B cell (primary cell): ENCODE measurements around the gene MEGF11. TPM values are rescaled to one million over a fixed set of nuclear protein-coding genes. Genes with fewer than 3 reads are reported as not detected.

Experiments used
- ATAC-seq: fragments of 200-7000 bp; cut with Tn5 transposase; one replicate; pipeline ENCODE4 v1.10.0; 2021; ENCODE audit warnings: low read depth, mild to moderate bottlenecking, moderate number of reproducible peaks, moderate library complexity
- CTCF ChIA-PET: fragments of 350-600 bp; sonication (Branson Sonifier 250); formaldehyde crosslinking; loops from one replicate; lab custom pipeline; 2021; ENCODE audit warnings: antibody characterized with exemption, inconsistent platforms; lab: Charles Lee
- POLR2A ChIA-PET: fragments of 350-600 bp; sonication (Branson Sonifier 250); formaldehyde crosslinking; loops from one replicate; lab custom pipeline; 2021; ENCODE audit warnings: antibody characterized with exemption; lab: Charles Lee
- DNase-seq: peaks from one replicate; pipeline ENCODE4 v3.0.0; 2013
- H2AFZ ChIP-seq: 2 replicates; pipeline ENCODE4 v1.6.1; 2012; ENCODE audit warnings: mild to moderate bottlenecking, low read depth, low read length; ENCODE audit not compliant: insufficient read depth, poor library complexity, severe bottlenecking
- H3K27ac ChIP-seq, 2 donors: 1 replicate in 1 of 2; 2 replicates in 1 of 2; pipeline ENCODE4 v1.5.1; 2012 to 2013; ENCODE audit warnings: low read length in 2 of 2, mild to moderate bottlenecking in 2 of 2, moderate library complexity in 1 of 2
- H3K27me3 ChIP-seq, 4 experiments: fragments of 200-600 bp in 1 of 4; sonication (generic) in 1 of 4; replicated peaks in 1 of 4; 1 replicate in 2 of 4; 2 replicates in 2 of 4; pipeline versions ENCODE4 v1.6.1 to v1.7.0; 2013 to 2016; ENCODE audit warnings: low read length in 3 of 4, mild to moderate bottlenecking in 2 of 4, mixed read lengths in 1 of 4, moderate library complexity in 1 of 4; ENCODE audit not compliant: insufficient read depth in 4 of 4, control insufficient read depth in 3 of 4; ENCODE audit errors: control extremely low read depth in 1 of 4
- H3K36me3 ChIP-seq, 2 experiments: replicated peaks in 1 of 2; 1 replicate in 1 of 2; 2 replicates in 1 of 2; pipeline versions ENCODE4 v1.6.1 to v1.7.1; 2013; ENCODE audit warnings: low read length in 1 of 2; ENCODE audit not compliant: insufficient read depth in 2 of 2, control insufficient read depth in 1 of 2; ENCODE audit errors: control extremely low read depth in 1 of 2, extremely low read depth in 1 of 2
- H3K4me1 ChIP-seq, 2 donors: fragments of 200-600 bp in 1 of 2; sonication (generic) in 1 of 2; 1 replicate in 1 of 2; 2 replicates in 1 of 2; pipeline versions ENCODE4 v1.5.1 to v1.6.1; 2013 to 2017; ENCODE audit warnings: low read length in 2 of 2; ENCODE audit not compliant: control insufficient read depth in 2 of 2, insufficient read depth in 2 of 2
- H3K4me2 ChIP-seq: replicated peaks from 2 replicates; pipeline ENCODE3; 2012; ENCODE audit warnings: mild to moderate bottlenecking, low read depth, low read length; ENCODE audit not compliant: poor library complexity, severe bottlenecking
- H3K4me3 ChIP-seq, 5 experiments: fragments of 200-600 bp in 1 of 5; sonication (generic) in 1 of 5; 1 replicate in 3 of 5; 2 replicates in 2 of 5; pipeline versions ENCODE4 v1.5.1 to v1.7.0; 2011 to 2016; ENCODE audit warnings: low read length in 4 of 5, mild to moderate bottlenecking in 4 of 5, low read depth in 2 of 5, control low read depth in 1 of 5, moderate library complexity in 1 of 5; ENCODE audit not compliant: insufficient read depth in 1 of 5; ENCODE audit errors: control extremely low read depth in 1 of 5, extremely low read depth in 1 of 5
- H3K79me2 ChIP-seq: fragments of 200-600 bp; sonication (generic); one replicate; pipeline ENCODE4 v1.6.0; 2016; ENCODE audit warnings: low read length; ENCODE audit not compliant: control insufficient read depth, insufficient read depth
- H3K9ac ChIP-seq: fragments of 200-600 bp; sonication (generic); 2 replicates; pipeline ENCODE4 v1.6.1; 2017; ENCODE audit warnings: mild to moderate bottlenecking, low read length, moderate library complexity
- H3K9me3 ChIP-seq, 3 donors: one replicate each; pipeline versions ENCODE4 v1.6.1 to v1.7.1; 2013; ENCODE audit warnings: low read length in 2 of 3; ENCODE audit not compliant: control insufficient read depth in 2 of 3, insufficient read depth in 1 of 3; ENCODE audit errors: control extremely low read depth in 1 of 3
- H4K20me1 ChIP-seq: 2 replicates; pipeline ENCODE4 v1.6.0; 2012; ENCODE audit warnings: mild to moderate bottlenecking, low read length; ENCODE audit not compliant: insufficient read depth, control insufficient read depth, poor library complexity, severe bottlenecking
- H3K27ac Mint-ChIP-seq: one replicate; pipeline ENCODE4 v1.8.0; 2021; ENCODE audit warnings: mixed read lengths
- H3K27me3 Mint-ChIP-seq: one replicate; pipeline ENCODE4 v1.8.0; 2021; ENCODE audit warnings: mixed read lengths
- H3K4me1 Mint-ChIP-seq: one replicate; pipeline ENCODE4 v1.8.0; 2021; ENCODE audit warnings: mixed read lengths
- H3K4me3 Mint-ChIP-seq: one replicate; pipeline ENCODE4 v1.8.0; 2021; ENCODE audit warnings: mixed read lengths
- H3K9me3 Mint-ChIP-seq: one replicate; pipeline ENCODE4 v1.8.0; 2022; ENCODE audit warnings: mixed read lengths; ENCODE audit not compliant: insufficient read depth
- CTCF ChIP-seq: fragments of 200-600 bp; IDR thresholded peaks from one replicate; pipeline ENCODE4 v1.8.0; 2022; ENCODE audit warnings: antibody characterized with exemption, mild to moderate bottlenecking
- EZH2 ChIP-seq: IDR thresholded peaks from 2 replicates; pipeline ENCODE4 v1.6.1; 2012; ENCODE audit warnings: borderline replicate concordance, low read depth, mild to moderate bottlenecking, moderate library complexity, low read length; ENCODE audit not compliant: insufficient read depth, poor library complexity, severe bottlenecking
- WGBS: methylation state at CpG from one replicate; pipeline ENCODE4 v1.1.5; 2013; ENCODE audit warnings: missing lambda C conversion rate; ENCODE audit not compliant: insufficient coverage; 5-methylcytosine and 5-hydroxymethylcytosine counted together
- intact Hi-C: fragments of 100-400 bp; cut with micrococcal nuclease; formaldehyde crosslinking; loops from one replicate; pipeline ENCODE4 v1.10.0; 2022
- polyA plus RNA-seq: library from polyadenylated mRNA; depleted of rRNA; stranded (reverse); fragments of >200 nt; gene quantifications from 2 replicates; pipeline ENCODE4 v1.2.3, GENCODE V29; 2012
- total RNA-seq, 2 donors: library from RNA; stranded (reverse); fragments of 120-200 nt in 1 of 2; gene quantifications; 1 replicate in 1 of 2; 2 replicates in 1 of 2; pipeline versions ENCODE4 v1.2.3 to v1.2.4, GENCODE V29; 2013 to 2022

MEGF11 gene
- total and polyA plus RNA-seq, 2 donors (not counting 1 experiment from before 2014, with no cell fraction given) = 0.04 to 0.34 TPM

- Histone ChIP-seq H3K4me1 (no peaks in the 10 kb centered on the region), H3K4me3 (no peak overlapping the region), H3K36me3 (no peaks in the 10 kb centered on the region), H3K79me2 (no peaks in the 10 kb centered on the region), H2AFZ (no peak overlapping the region), H3K4me2 (no peak overlapping the region), H3K27me3 (peaks cover 0 to 12% (median 0%) of the 10 kb centered on the region in 4 experiments), H3K9me3 (peaks cover 0 to 5% (median 4%) of the 10 kb centered on the region in 3 donors), H3K9ac (no peak overlapping the region), H4K20me1 (no peaks in the 10 kb centered on the region), H3K27ac (no peak overlapping the region)
- ChIA-PET CTCF (no interaction called here), POLR2A (no interaction called here)
- TF ChIP-seq EZH2 = no peak
- TF ChIP-seq CTCF = no peak
- no peaks in the 10 kb centered on the region for H3K4me1 Mint-ChIP-seq
- DNase-seq = no peak
- H3K27ac Mint-ChIP-seq = no peak overlapping the region
- no peak for ATAC-seq
- 92% methylated on average over 1 of the region's 1 CpG for WGBS
- intact Hi-C loops = no loop called here
- H3K4me3 Mint-ChIP-seq = no peak overlapping the region
- H3K9me3 Mint-ChIP-seq = peaks cover 8% of the 10 kb centered on the region
- H3K27me3 Mint-ChIP-seq = peaks cover 43% of the 10 kb centered on the region
Measured at GRCh38 chr15:66032006-66032405, 221.5 kb downstream of the MEGF11 start.

GRCh38 chr15:66030650-66031049, 222.9 kb downstream of the MEGF11 start:
- Histone ChIP-seq H3K9me3 (peaks cover 0 to 5% (median 4%) of the 10 kb centered on the region in 3 donors), H3K9ac (no peak overlapping the region), H3K27me3 (peaks cover 0 to 11% (median 0%) of the 10 kb centered on the region in 4 experiments), H3K27ac (no peak overlapping the region), H2AFZ (no peak overlapping the region), H3K36me3 (no peaks in the 10 kb centered on the region), H3K4me2 (no peak overlapping the region), H3K79me2 (no peaks in the 10 kb centered on the region), H3K4me1 (no peaks in the 10 kb centered on the region), H3K4me3 (no peak overlapping the region), H4K20me1 (no peaks in the 10 kb centered on the region)
- POLR2A ChIA-PET = no interaction called here
- ATAC-seq (no peak), DNase-seq (no peak)
- CTCF ChIA-PET = no interaction called here
- H3K27me3 Mint-ChIP-seq = peaks cover 41% of the 10 kb centered on the region
- H3K9me3 Mint-ChIP-seq = peaks cover 8% of the 10 kb centered on the region
- no peak for TF ChIP-seq EZH2
- TF ChIP-seq CTCF = no peak
- no peak overlapping the region for H3K4me3 Mint-ChIP-seq
- H3K27ac Mint-ChIP-seq = no peak overlapping the region
- H3K4me1 Mint-ChIP-seq = no peaks in the 10 kb centered on the region
- intact Hi-C loops = no loop called here
- 80% methylated on average over 1 of the region's 4 CpGs for WGBS
